Karpas-422 (cell line): ENCODE data around the gene GPC5. TPM values are rescaled to one million over a fixed set of nuclear protein-coding genes. Genes with fewer than 3 reads are reported as not detected.

Source experiments
- DNase-seq: peaks from one replicate; pipeline ENCODE4 v3.0.0-alpha.2; 2015
- H2AFZ ChIP-seq: fragments of 200-600 bp; sonication (generic); 2 replicates; pipeline ENCODE4 v1.6.1; 2014; ENCODE audit warnings: antibody characterized with exemption, low read length, mixed read lengths
- H3K27ac ChIP-seq: fragments of 200-600 bp; sonication (generic); 2 replicates; pipeline ENCODE4 v1.5.1; 2014; ENCODE audit warnings: mild to moderate bottlenecking, low read length, moderate library complexity
- H3K27me3 ChIP-seq: fragments of 200-600 bp; sonication (generic); 2 replicates; pipeline ENCODE4 v1.6.1; 2014; ENCODE audit warnings: low read length, mixed read lengths
- H3K36me3 ChIP-seq: fragments of 200-600 bp; sonication (generic); 2 replicates; pipeline ENCODE4 v1.6.1; 2014; ENCODE audit warnings: low read length, mixed read lengths; ENCODE audit not compliant: insufficient read depth
- H3K4me1 ChIP-seq: fragments of 200-600 bp; sonication (generic); 2 replicates; pipeline ENCODE4 v1.6.1; 2014; ENCODE audit warnings: mild to moderate bottlenecking, low read length, mixed read lengths
- H3K4me2 ChIP-seq: fragments of 200-600 bp; sonication (generic); 2 replicates; pipeline ENCODE4 v1.6.1; 2014; ENCODE audit warnings: low read length, low read depth, mild to moderate bottlenecking; ENCODE audit not compliant: poor library complexity, severe bottlenecking
- H3K4me3 ChIP-seq: fragments of 200-600 bp; sonication (generic); 2 replicates; pipeline ENCODE4 v1.5.1; 2014; ENCODE audit warnings: mild to moderate bottlenecking, antibody characterized with exemption, low read length, mixed read lengths
- H3K79me2 ChIP-seq: fragments of 200-600 bp; sonication (generic); 2 replicates; pipeline ENCODE4 v1.6.1; 2014; ENCODE audit warnings: mild to moderate bottlenecking, low read length, mixed read lengths
- H3K9ac ChIP-seq: fragments of 200-600 bp; sonication (generic); 2 replicates; pipeline ENCODE4 v1.6.0; 2014; ENCODE audit warnings: low read length
- H3K9me2 ChIP-seq: fragments of 200-600 bp; sonication (generic), shearing (Covaris generic); replicated peaks from 2 replicates; pipeline ENCODE4 v1.6.0; 2014; ENCODE audit warnings: mild to moderate bottlenecking, low read length, moderate library complexity; ENCODE audit not compliant: insufficient read depth
- H3K9me3 ChIP-seq: fragments of 300-700, 200-600 bp; sonication (generic); 2 replicates; pipeline ENCODE4 v1.6.1; 2014; ENCODE audit warnings: low read length, mixed read lengths
- H4K20me1 ChIP-seq: fragments of 200-600 bp; sonication (generic); 2 replicates; pipeline ENCODE4 v1.6.1; 2014; ENCODE audit warnings: mild to moderate bottlenecking, antibody characterized with exemption, low read length, low read depth; ENCODE audit not compliant: insufficient read depth
- total RNA-seq: library from RNA; depleted of rRNA; stranded (reverse); fragments of >200 nt; shearing (Covaris generic); gene quantifications from 2 replicates; pipeline ENCODE4 v1.2.3, GENCODE V29; 2014; ENCODE audit warnings: low replicate concordance

GPC5 gene
- total RNA-seq, 1 experiment from 2014 or later: not detected

DNA sequence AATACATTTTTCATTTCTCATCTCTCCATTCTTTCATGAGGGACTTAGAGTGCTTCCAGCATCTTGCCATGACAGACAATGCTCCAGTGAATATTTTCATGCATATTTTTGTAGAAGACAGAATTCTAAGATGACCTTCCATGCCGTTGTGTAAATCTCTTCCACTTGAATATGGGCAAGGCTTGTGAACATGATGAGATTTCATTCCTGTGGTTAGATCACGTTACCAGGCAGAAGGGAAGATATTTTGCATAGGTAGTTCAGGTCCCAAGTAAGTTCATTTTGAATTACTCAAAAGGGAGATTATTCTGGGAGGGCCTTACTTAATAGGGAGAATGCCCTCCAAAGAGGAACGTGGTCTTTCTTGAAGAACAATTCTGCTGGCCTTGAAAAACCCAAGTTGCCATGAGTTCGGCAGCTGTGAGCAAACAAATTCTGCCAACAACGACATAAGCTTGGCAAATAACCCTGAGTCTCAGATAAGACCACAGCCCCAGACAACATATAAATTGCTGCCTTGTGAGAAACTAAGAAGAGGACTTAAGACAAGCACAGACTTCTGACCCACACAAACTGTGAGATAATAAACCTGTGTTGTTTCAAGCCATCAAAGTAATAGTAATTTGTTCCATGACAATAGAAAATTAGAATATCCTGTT lies 1427.6 kb downstream of the GPC5 start:
- no peak for DNase-seq
- no peaks in the 10 kb centered on the region for H3K27me3 ChIP-seq
- peaks cover 16% of the 10 kb centered on the region for H3K9me3 ChIP-seq
- no peak overlapping the region for H2AFZ ChIP-seq
- H3K9me2 ChIP-seq: no peaks in the 10 kb centered on the region
- no peak overlapping the region for H3K4me3 ChIP-seq
- H3K36me3 ChIP-seq: no peaks in the 10 kb centered on the region
- H3K9ac ChIP-seq: no peak overlapping the region
- H3K79me2 ChIP-seq: no peaks in the 10 kb centered on the region
- H3K27ac ChIP-seq: no peak overlapping the region
- no peaks in the 10 kb centered on the region for H3K4me1 ChIP-seq
- H4K20me1 ChIP-seq: no peaks in the 10 kb centered on the region
- no peak overlapping the region for H3K4me2 ChIP-seq

DNA sequence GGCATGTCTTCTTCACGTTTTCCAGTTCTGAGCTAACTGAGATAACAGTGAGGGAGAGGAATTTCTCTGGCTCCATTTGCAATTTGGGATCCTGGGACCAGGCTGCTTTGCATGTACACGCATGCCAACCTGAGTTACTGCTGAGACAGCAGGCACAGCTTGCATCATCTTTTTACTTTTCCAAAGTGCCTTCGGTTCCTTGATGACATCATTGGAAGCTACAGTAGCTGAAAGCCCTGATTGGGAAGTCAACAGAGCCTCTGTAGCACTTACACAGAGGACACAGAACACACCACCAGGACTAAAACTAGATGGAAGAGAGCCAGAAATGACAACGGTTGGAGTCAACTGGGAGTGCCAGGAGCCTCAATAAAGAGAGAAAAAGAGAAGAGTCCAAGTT lies 1429.1 kb downstream of the GPC5 start:
- no peak overlapping the region for H3K4me3 ChIP-seq
- DNase-seq: no peak
- H3K79me2 ChIP-seq: no peaks in the 10 kb centered on the region
- H3K4me2 ChIP-seq: no peak overlapping the region
- H3K4me1 ChIP-seq: no peaks in the 10 kb centered on the region
- H3K9me2 ChIP-seq: no peaks in the 10 kb centered on the region
- H3K27me3 ChIP-seq: no peaks in the 10 kb centered on the region
- no peak overlapping the region for H3K27ac ChIP-seq
- no peaks in the 10 kb centered on the region for H3K36me3 ChIP-seq
- no peak overlapping the region for H3K9ac ChIP-seq
- H3K9me3 ChIP-seq: peaks cover 21% of the 10 kb centered on the region
- no peaks in the 10 kb centered on the region for H4K20me1 ChIP-seq
- H2AFZ ChIP-seq: no peak overlapping the region

DNA sequence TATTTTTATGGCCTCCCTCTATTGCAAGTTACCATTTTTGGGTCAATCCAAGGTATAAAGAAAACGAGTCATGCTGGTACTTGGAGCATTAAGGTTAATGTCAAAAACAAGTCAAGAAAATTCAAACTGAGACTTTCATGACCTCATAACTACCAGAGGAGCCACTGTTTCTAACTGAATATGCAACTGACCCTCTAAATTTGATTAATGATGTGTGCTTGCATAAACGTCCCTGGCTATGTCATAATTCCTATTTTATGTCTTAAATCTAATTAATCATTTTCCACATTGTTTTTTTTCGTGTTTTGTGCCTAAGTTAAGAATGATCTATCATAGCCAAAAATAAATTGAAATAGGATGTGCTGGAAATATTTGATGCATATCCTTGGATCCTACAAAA lies 1431.5 kb downstream of the GPC5 start:
- no peaks in the 10 kb centered on the region for H3K79me2 ChIP-seq
- no peak overlapping the region for H2AFZ ChIP-seq
- H4K20me1 ChIP-seq: no peaks in the 10 kb centered on the region
- no peak overlapping the region for H3K9ac ChIP-seq
- H3K27me3 ChIP-seq: no peaks in the 10 kb centered on the region
- H3K4me1 ChIP-seq: no peaks in the 10 kb centered on the region
- no peak overlapping the region for H3K4me3 ChIP-seq
- H3K36me3 ChIP-seq: no peaks in the 10 kb centered on the region
- no peak overlapping the region for H3K4me2 ChIP-seq
- peaks cover 31% of the 10 kb centered on the region for H3K9me3 ChIP-seq
- no peaks in the 10 kb centered on the region for H3K9me2 ChIP-seq
- no peak for DNase-seq
- no peak overlapping the region for H3K27ac ChIP-seq

DNA sequence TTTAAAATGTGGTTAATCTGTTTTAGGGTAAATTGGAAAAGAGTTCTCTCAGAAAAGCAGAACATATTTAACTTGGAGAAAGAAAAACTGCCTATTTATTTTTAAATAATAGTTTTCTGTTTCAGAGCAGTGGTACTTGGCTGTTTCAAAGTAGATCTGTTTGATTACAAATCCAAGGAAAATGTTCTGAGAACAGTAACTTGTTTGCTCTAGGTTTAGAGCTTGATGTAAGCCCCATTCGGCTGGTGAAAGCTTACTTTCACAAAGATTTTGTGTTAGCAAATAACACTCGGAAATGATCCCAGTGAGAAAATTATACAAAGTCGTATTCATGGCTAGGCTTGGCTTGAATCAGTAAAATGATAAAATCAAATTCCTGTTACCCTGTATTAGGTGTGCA lies 1432.4 kb downstream of the GPC5 start:
- peaks cover 32% of the 10 kb centered on the region for H3K9me3 ChIP-seq
- H3K4me2 ChIP-seq: no peak overlapping the region
- no peaks in the 10 kb centered on the region for H4K20me1 ChIP-seq
- H3K79me2 ChIP-seq: no peaks in the 10 kb centered on the region
- no peaks in the 10 kb centered on the region for H3K36me3 ChIP-seq
- H3K9ac ChIP-seq: no peak overlapping the region
- no peak for DNase-seq
- no peaks in the 10 kb centered on the region for H3K27me3 ChIP-seq
- no peak overlapping the region for H2AFZ ChIP-seq
- H3K4me3 ChIP-seq: no peak overlapping the region
- H3K4me1 ChIP-seq: no peaks in the 10 kb centered on the region
- no peaks in the 10 kb centered on the region for H3K9me2 ChIP-seq
- H3K27ac ChIP-seq: no peak overlapping the region

DNA sequence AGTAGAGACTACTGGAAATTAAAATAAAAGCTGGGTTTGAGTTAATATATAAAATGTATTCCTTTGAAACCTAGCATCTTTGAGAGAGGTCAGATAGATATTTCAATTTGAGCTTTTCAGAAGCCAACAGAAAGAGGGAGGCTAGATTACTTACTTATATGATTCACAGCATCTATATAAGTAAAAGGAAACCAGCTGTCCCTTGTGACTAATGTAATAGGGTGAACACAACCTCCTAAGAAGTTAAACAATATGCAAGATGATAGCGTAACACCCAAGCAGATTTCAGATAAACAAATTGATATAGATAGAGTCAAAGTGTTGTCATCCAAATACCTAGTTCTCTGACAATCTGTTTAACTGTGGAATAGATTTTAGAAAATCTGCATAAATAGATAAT lies 1434.7 kb downstream of the GPC5 start:
- DNase-seq: no peak
- H3K9ac ChIP-seq: no peak overlapping the region
- H3K4me3 ChIP-seq: no peak overlapping the region
- H3K27ac ChIP-seq: no peak overlapping the region
- no peaks in the 10 kb centered on the region for H3K27me3 ChIP-seq
- no peaks in the 10 kb centered on the region for H3K36me3 ChIP-seq
- H2AFZ ChIP-seq: no peak overlapping the region
- no peaks in the 10 kb centered on the region for H3K9me2 ChIP-seq
- H3K79me2 ChIP-seq: no peaks in the 10 kb centered on the region
- H3K9me3 ChIP-seq: peaks cover 33% of the 10 kb centered on the region
- no peaks in the 10 kb centered on the region for H4K20me1 ChIP-seq
- no peak overlapping the region for H3K4me2 ChIP-seq
- no peaks in the 10 kb centered on the region for H3K4me1 ChIP-seq

DNA sequence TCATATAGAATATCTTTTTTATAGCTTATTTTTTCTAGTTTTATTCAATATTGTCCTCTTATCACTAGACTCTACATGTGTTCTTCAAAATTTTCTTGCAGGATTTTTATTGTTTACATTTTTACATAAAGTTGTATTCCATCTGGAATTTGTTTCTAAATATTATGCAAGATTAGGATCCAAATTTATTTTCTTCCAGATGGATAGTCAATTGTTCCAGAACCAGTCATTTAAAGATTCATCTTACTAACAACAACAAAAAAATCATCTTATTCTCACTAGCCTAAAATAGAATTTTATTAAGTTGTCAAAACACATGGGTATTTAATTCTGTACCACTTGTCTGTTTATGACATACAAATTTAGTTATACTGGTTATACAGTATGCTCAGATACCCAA lies 1437.8 kb downstream of the GPC5 start:
- H3K36me3 ChIP-seq: no peaks in the 10 kb centered on the region
- no peaks in the 10 kb centered on the region for H4K20me1 ChIP-seq
- no peak overlapping the region for H2AFZ ChIP-seq
- no peaks in the 10 kb centered on the region for H3K9me2 ChIP-seq
- H3K27ac ChIP-seq: no peak overlapping the region
- H3K4me3 ChIP-seq: no peak overlapping the region
- H3K4me2 ChIP-seq: no peak overlapping the region
- H3K9ac ChIP-seq: no peak overlapping the region
- no peak for DNase-seq
- no peaks in the 10 kb centered on the region for H3K4me1 ChIP-seq
- no peaks in the 10 kb centered on the region for H3K27me3 ChIP-seq
- H3K9me3 ChIP-seq: peaks cover 22% of the 10 kb centered on the region; the same call in 1 of the 2 replicates
- H3K79me2 ChIP-seq: no peaks in the 10 kb centered on the region

DNA sequence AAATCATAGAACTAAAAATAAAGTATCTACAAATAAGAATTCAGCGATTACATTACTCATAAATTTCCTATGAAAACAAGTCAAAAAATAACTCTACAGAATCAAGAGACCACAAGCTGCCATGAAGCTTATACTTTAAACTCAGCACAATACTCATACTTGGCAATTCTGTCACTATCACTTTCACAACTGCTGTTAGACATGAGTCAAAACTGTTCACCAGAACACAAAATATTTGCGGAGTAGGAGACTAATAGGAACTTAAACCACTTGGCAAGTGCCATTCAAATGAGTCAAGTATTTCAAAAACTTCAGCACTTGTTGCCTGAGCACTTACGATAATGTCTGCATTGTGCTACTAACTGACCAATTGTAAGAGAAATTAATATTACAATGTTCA lies 1440.4 kb downstream of the GPC5 start:
- DNase-seq: no peak
- no peaks in the 10 kb centered on the region for H3K4me1 ChIP-seq
- no peak overlapping the region for H3K27ac ChIP-seq
- no peaks in the 10 kb centered on the region for H3K36me3 ChIP-seq
- H2AFZ ChIP-seq: no peak overlapping the region
- no peaks in the 10 kb centered on the region for H4K20me1 ChIP-seq
- no peaks in the 10 kb centered on the region for H3K9me2 ChIP-seq
- H3K79me2 ChIP-seq: no peaks in the 10 kb centered on the region
- H3K4me3 ChIP-seq: no peak overlapping the region
- no peak overlapping the region for H3K9ac ChIP-seq
- H3K27me3 ChIP-seq: no peaks in the 10 kb centered on the region
- H3K4me2 ChIP-seq: no peak overlapping the region
- peaks cover 21% of the 10 kb centered on the region; the same call in 1 of the 2 replicates for H3K9me3 ChIP-seq

DNA sequence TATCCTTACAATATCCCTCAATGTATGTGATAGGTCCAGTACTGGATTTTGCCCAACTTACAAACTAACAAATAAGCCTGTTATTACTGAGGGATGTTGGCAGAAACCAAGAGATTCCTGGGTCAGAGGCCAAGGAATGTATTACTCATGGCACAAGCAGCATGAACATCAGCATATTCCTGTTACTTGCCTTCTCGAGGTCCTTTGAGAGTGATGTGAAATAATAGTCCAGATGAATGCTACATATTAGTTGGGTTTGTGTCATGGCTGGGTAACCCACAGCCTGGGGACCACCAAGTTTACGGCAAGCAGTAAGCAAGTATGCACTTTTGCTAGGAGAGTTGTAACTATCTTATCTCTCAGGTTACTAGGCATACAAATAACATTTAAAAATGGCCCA lies 1443.7 kb downstream of the GPC5 start:
- no peak overlapping the region for H2AFZ ChIP-seq
- H3K36me3 ChIP-seq: no peaks in the 10 kb centered on the region
- H3K9me2 ChIP-seq: no peaks in the 10 kb centered on the region
- peaks cover 27% of the 10 kb centered on the region; the same call in 1 of the 2 replicates for H3K9me3 ChIP-seq
- H3K79me2 ChIP-seq: no peaks in the 10 kb centered on the region
- DNase-seq: no peak
- H3K4me2 ChIP-seq: no peak overlapping the region
- no peaks in the 10 kb centered on the region for H3K27me3 ChIP-seq
- H4K20me1 ChIP-seq: no peaks in the 10 kb centered on the region
- no peak overlapping the region for H3K4me3 ChIP-seq
- no peak overlapping the region for H3K9ac ChIP-seq
- no peaks in the 10 kb centered on the region for H3K4me1 ChIP-seq
- no peak overlapping the region for H3K27ac ChIP-seq
